B cell (primary cell): ENCODE measurements around the gene CEP19. TPM values are rescaled to one million over a fixed set of nuclear protein-coding genes. Genes with fewer than 3 reads are reported as not detected.

ENCODE experiments used
- ATAC-seq: fragments of 200-7000 bp; cut with Tn5 transposase; one replicate; pipeline ENCODE4 v1.10.0; 2021; ENCODE audit warnings: low read depth, mild to moderate bottlenecking, moderate number of reproducible peaks, moderate library complexity
- CTCF ChIA-PET: fragments of 350-600 bp; sonication (Branson Sonifier 250); formaldehyde crosslinking; loops from one replicate; lab custom pipeline; 2021; ENCODE audit warnings: antibody characterized with exemption, inconsistent platforms; lab: Charles Lee
- POLR2A ChIA-PET: fragments of 350-600 bp; sonication (Branson Sonifier 250); formaldehyde crosslinking; loops from one replicate; lab custom pipeline; 2021; ENCODE audit warnings: antibody characterized with exemption; lab: Charles Lee
- DNase-seq: peaks from one replicate; pipeline ENCODE4 v3.0.0; 2013
- H2AFZ ChIP-seq: 2 replicates; pipeline ENCODE4 v1.6.1; 2012; ENCODE audit warnings: mild to moderate bottlenecking, low read depth, low read length; ENCODE audit not compliant: insufficient read depth, poor library complexity, severe bottlenecking
- H3K27ac ChIP-seq, 2 donors: 1 replicate in 1 of 2; 2 replicates in 1 of 2; pipeline ENCODE4 v1.5.1; 2012 to 2013; ENCODE audit warnings: low read length in 2 of 2, mild to moderate bottlenecking in 2 of 2, moderate library complexity in 1 of 2
- H3K27me3 ChIP-seq, 4 experiments: fragments of 200-600 bp in 1 of 4; sonication (generic) in 1 of 4; replicated peaks in 1 of 4; 1 replicate in 2 of 4; 2 replicates in 2 of 4; pipeline versions ENCODE4 v1.6.1 to v1.7.0; 2013 to 2016; ENCODE audit warnings: low read length in 3 of 4, mild to moderate bottlenecking in 2 of 4, mixed read lengths in 1 of 4, moderate library complexity in 1 of 4; ENCODE audit not compliant: insufficient read depth in 4 of 4, control insufficient read depth in 3 of 4; ENCODE audit errors: control extremely low read depth in 1 of 4
- H3K36me3 ChIP-seq, 2 experiments: replicated peaks in 1 of 2; 1 replicate in 1 of 2; 2 replicates in 1 of 2; pipeline versions ENCODE4 v1.6.1 to v1.7.1; 2013; ENCODE audit warnings: low read length in 1 of 2; ENCODE audit not compliant: insufficient read depth in 2 of 2, control insufficient read depth in 1 of 2; ENCODE audit errors: control extremely low read depth in 1 of 2, extremely low read depth in 1 of 2
- H3K4me1 ChIP-seq, 2 donors: fragments of 200-600 bp in 1 of 2; sonication (generic) in 1 of 2; 1 replicate in 1 of 2; 2 replicates in 1 of 2; pipeline versions ENCODE4 v1.5.1 to v1.6.1; 2013 to 2017; ENCODE audit warnings: low read length in 2 of 2; ENCODE audit not compliant: control insufficient read depth in 2 of 2, insufficient read depth in 2 of 2
- H3K4me2 ChIP-seq: replicated peaks from 2 replicates; pipeline ENCODE3; 2012; ENCODE audit warnings: mild to moderate bottlenecking, low read depth, low read length; ENCODE audit not compliant: poor library complexity, severe bottlenecking
- H3K4me3 ChIP-seq, 5 experiments: fragments of 200-600 bp in 1 of 5; sonication (generic) in 1 of 5; 1 replicate in 3 of 5; 2 replicates in 2 of 5; pipeline versions ENCODE4 v1.5.1 to v1.7.0; 2011 to 2016; ENCODE audit warnings: low read length in 4 of 5, mild to moderate bottlenecking in 4 of 5, low read depth in 2 of 5, control low read depth in 1 of 5, moderate library complexity in 1 of 5; ENCODE audit not compliant: insufficient read depth in 1 of 5; ENCODE audit errors: control extremely low read depth in 1 of 5, extremely low read depth in 1 of 5
- H3K79me2 ChIP-seq: fragments of 200-600 bp; sonication (generic); one replicate; pipeline ENCODE4 v1.6.0; 2016; ENCODE audit warnings: low read length; ENCODE audit not compliant: control insufficient read depth, insufficient read depth
- H3K9ac ChIP-seq: fragments of 200-600 bp; sonication (generic); 2 replicates; pipeline ENCODE4 v1.6.1; 2017; ENCODE audit warnings: mild to moderate bottlenecking, low read length, moderate library complexity
- H3K9me3 ChIP-seq, 3 donors: one replicate each; pipeline versions ENCODE4 v1.6.1 to v1.7.1; 2013; ENCODE audit warnings: low read length in 2 of 3; ENCODE audit not compliant: control insufficient read depth in 2 of 3, insufficient read depth in 1 of 3; ENCODE audit errors: control extremely low read depth in 1 of 3
- H4K20me1 ChIP-seq: 2 replicates; pipeline ENCODE4 v1.6.0; 2012; ENCODE audit warnings: mild to moderate bottlenecking, low read length; ENCODE audit not compliant: insufficient read depth, control insufficient read depth, poor library complexity, severe bottlenecking
- H3K27ac Mint-ChIP-seq: one replicate; pipeline ENCODE4 v1.8.0; 2021; ENCODE audit warnings: mixed read lengths
- H3K27me3 Mint-ChIP-seq: one replicate; pipeline ENCODE4 v1.8.0; 2021; ENCODE audit warnings: mixed read lengths
- H3K4me1 Mint-ChIP-seq: one replicate; pipeline ENCODE4 v1.8.0; 2021; ENCODE audit warnings: mixed read lengths
- H3K4me3 Mint-ChIP-seq: one replicate; pipeline ENCODE4 v1.8.0; 2021; ENCODE audit warnings: mixed read lengths
- H3K9me3 Mint-ChIP-seq: one replicate; pipeline ENCODE4 v1.8.0; 2022; ENCODE audit warnings: mixed read lengths; ENCODE audit not compliant: insufficient read depth
- EZH2 ChIP-seq: IDR thresholded peaks from 2 replicates; pipeline ENCODE4 v1.6.1; 2012; ENCODE audit warnings: borderline replicate concordance, low read depth, mild to moderate bottlenecking, moderate library complexity, low read length; ENCODE audit not compliant: insufficient read depth, poor library complexity, severe bottlenecking
- WGBS: methylation state at CpG from one replicate; pipeline ENCODE4 v1.1.5; 2013; ENCODE audit warnings: missing lambda C conversion rate; ENCODE audit not compliant: insufficient coverage; 5-methylcytosine and 5-hydroxymethylcytosine counted together
- intact Hi-C: fragments of 100-400 bp; cut with micrococcal nuclease; formaldehyde crosslinking; loops from one replicate; pipeline ENCODE4 v1.10.0; 2022
- polyA plus RNA-seq: library from polyadenylated mRNA; depleted of rRNA; stranded (reverse); fragments of >200 nt; gene quantifications from 2 replicates; pipeline ENCODE4 v1.2.3, GENCODE V29; 2012
- total RNA-seq, 2 donors: library from RNA; stranded (reverse); fragments of 120-200 nt in 1 of 2; gene quantifications; 1 replicate in 1 of 2; 2 replicates in 1 of 2; pipeline versions ENCODE4 v1.2.3 to v1.2.4, GENCODE V29; 2013 to 2022
- TF ChIP-seq, protein P1 (sequence below): fragments of 200-600 bp; IDR thresholded peaks from one replicate; pipeline ENCODE4 v1.8.0; 2022; ENCODE audit warnings: antibody characterized with exemption, mild to moderate bottlenecking

Gene CEP19
- total and polyA plus RNA-seq, 2 donors (not counting 1 experiment from before 2014, with no cell fraction given), result 0.45 to 4.6 TPM

DNA sequence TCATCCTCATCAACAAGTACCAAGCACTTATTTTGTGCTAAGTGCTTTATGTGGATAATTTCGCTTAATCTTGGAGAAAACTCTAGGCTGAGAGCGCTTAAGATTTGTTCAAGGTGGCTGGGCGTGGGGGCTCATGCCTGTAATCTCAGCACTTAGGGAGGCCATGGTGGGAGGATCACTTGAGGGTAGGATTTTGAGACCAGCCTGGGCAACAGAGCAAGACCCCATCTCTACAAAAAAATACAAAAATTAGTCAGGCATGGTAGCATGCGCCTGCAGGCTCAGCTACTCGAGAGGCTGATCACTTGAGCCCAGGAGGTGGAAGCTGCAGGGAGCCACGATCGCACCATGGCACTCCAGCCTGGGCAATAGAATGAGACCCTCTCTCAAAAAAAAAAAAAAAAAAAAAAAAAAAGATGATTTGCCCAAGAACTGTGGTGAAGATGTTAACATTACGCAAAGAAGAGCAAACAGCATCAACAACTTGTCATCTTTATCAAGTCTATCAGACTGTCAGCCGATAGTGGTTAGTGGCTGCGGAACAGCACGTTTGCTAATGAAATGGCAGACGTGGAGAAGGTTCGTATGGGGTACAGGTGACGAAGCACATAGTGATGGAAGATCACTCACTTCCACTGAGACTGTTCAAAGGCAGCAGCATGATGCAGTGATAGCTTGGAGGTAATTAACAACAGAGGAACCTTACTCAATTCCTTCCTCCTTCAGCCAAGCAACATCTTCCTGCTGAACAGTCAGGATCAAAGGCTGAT, 44.8 kb downstream of the CEP19 start:
- Histone ChIP-seq H2AFZ (no peak overlapping the region), H3K4me2 (no peak overlapping the region), H3K79me2 (peaks cover 3% of the 10 kb centered on the region), H3K27me3 (no peaks in the 10 kb centered on the region), H3K9me3 (peaks cover 0 to 1% (median 0%) of the 10 kb centered on the region in 3 donors), H4K20me1 (no peaks in the 10 kb centered on the region), H3K36me3 (peaks cover 0 to 3% of the 10 kb centered on the region in 2 experiments), H3K9ac (no peak overlapping the region), H3K4me1 (peaks cover 26 to 32% of the 10 kb centered on the region in 2 donors), H3K4me3 (no peak overlapping the region), H3K27ac (no peak overlapping the region)
- DNase-seq (no peak), ATAC-seq (no peak)
- WGBS, result 88% methylated on average over 9 of the region's 14 CpGs
- H3K27ac Mint-ChIP-seq, result peak overlapping the region; percentile 81
- no peak for TF ChIP-seq EZH2
- TF ChIP-seq, protein P1, sequence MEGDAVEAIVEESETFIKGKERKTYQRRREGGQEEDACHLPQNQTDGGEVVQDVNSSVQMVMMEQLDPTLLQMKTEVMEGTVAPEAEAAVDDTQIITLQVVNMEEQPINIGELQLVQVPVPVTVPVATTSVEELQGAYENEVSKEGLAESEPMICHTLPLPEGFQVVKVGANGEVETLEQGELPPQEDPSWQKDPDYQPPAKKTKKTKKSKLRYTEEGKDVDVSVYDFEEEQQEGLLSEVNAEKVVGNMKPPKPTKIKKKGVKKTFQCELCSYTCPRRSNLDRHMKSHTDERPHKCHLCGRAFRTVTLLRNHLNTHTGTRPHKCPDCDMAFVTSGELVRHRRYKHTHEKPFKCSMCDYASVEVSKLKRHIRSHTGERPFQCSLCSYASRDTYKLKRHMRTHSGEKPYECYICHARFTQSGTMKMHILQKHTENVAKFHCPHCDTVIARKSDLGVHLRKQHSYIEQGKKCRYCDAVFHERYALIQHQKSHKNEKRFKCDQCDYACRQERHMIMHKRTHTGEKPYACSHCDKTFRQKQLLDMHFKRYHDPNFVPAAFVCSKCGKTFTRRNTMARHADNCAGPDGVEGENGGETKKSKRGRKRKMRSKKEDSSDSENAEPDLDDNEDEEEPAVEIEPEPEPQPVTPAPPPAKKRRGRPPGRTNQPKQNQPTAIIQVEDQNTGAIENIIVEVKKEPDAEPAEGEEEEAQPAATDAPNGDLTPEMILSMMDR, result no peak
- H3K27me3 Mint-ChIP-seq, result no peaks in the 10 kb centered on the region
- peaks cover 50% of the 10 kb centered on the region for H3K4me1 Mint-ChIP-seq
- peak overlapping the region; percentile 24 for H3K4me3 Mint-ChIP-seq
- intact Hi-C loops, result no loop called here
- CTCF ChIA-PET, result interaction anchor here (0.9 to 1.2 kb wide), 2 partner anchors 17 to 58 kb away, joined by 3 read pairs; no protein-coding TSS in a partner anchor
- no peaks in the 10 kb centered on the region for H3K9me3 Mint-ChIP-seq
- POLR2A ChIA-PET, result no interaction called here
